ENCODE results near the gene BCAR1.

Gene BCAR1

DNA sequence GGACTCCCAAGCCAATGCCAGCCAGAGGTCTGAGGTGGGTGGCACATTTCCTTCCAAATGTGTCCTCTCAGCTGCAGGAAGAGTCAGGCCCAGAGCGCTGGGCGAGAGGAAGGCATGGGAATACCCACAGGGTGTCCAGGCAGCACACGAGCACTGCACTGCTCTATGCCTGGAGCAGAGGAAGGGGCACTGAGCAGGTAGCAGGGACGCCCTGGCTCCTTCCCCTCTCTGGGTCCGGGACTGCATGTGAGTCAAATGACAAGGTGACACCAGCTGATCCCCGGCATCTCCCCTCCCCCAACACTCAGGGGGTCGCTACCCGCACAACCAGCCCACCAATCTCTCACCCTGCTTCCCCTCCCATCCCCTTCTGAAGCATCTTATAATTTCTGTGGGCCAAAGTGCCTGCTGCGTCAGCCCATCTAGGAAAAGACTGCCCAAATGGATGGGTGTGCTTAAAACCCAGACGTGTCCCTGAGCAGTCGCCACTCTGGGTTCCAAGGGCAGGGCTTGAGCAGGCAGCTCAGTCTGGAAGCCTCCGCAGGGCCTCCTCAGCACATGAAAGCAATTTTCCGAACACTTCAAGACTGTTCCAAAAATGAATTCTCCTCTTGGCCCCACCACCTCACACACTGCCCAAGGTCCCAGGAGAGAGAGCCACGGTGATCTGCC, 12.0 kb upstream of the BCAR1 start:
- no peak for DNase-seq (ENCODE audit: low spot score)
- ChIA-PET POLR2A (ENCODE audit: low non-redundant PET) (no interaction called here), CTCF (no interaction called here)
- TF ChIP-seq, protein P1, sequence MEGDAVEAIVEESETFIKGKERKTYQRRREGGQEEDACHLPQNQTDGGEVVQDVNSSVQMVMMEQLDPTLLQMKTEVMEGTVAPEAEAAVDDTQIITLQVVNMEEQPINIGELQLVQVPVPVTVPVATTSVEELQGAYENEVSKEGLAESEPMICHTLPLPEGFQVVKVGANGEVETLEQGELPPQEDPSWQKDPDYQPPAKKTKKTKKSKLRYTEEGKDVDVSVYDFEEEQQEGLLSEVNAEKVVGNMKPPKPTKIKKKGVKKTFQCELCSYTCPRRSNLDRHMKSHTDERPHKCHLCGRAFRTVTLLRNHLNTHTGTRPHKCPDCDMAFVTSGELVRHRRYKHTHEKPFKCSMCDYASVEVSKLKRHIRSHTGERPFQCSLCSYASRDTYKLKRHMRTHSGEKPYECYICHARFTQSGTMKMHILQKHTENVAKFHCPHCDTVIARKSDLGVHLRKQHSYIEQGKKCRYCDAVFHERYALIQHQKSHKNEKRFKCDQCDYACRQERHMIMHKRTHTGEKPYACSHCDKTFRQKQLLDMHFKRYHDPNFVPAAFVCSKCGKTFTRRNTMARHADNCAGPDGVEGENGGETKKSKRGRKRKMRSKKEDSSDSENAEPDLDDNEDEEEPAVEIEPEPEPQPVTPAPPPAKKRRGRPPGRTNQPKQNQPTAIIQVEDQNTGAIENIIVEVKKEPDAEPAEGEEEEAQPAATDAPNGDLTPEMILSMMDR (conservative IDR thresholded peaks at IDR 0.05; ENCODE audit: low read depth) = no peak
- H3K27ac ChIP-seq = peak overlapping the region; percentile 91

DNA sequence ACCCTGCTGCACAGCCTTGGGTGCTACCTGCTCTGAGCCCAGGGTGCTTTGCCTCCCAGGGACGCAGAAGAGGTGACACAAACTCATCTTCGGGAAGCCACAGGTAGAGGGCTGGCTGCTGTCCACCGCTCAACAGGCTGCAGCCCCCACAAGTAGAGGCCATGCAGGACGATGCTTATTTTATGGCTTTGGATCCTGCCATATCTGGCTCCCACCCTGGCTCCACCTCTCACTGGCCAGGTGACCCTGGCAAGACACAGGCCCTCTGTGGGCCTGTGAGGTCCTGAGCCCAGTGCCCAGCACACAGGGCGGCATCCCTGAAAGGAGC, 11.3 kb upstream of the BCAR1 start:
- CTCF ChIA-PET = no interaction called here
- peak overlapping the region; percentile 91 for H3K27ac ChIP-seq
- TF ChIP-seq, protein P1 (conservative IDR thresholded peaks at IDR 0.05; ENCODE audit: low read depth) = no peak
- no peak for DNase-seq (ENCODE audit: low spot score)
- POLR2A ChIA-PET (ENCODE audit: low non-redundant PET) = no interaction called here

DNA sequence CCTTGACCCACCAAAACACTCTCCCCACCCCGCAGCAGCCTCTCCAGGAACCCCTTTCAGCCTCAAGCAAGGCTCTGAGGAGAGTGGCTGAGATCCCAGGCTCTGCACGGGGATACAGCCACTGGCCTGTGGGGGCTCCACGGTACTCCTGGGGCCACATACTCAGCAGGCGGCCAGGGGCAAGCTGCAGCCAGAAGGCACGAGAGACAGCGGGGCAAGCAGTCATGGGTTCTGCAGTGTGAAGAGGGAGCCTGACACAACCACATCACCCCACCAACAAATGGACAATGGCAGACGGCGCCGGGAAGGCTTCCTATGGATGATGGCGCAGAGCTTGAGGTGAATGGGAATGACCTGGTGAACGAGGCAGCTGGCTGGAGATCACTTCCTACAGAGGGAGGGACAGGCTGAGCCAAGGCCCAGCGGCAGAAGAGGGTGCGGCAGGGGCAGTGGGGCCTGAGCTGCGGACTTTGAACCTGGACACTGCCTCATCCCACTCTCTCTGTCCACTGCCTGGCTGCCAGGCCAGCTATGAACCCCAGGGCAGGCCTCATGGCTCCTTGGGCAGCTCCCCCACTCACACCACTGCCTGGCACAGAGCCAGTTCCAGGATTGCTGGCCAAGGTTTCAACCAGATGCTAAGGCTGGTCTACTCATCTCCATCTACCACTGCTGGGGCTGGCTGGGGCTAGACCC, 10.8 kb upstream of the BCAR1 start:
- POLR2A ChIA-PET (ENCODE audit: low non-redundant PET) = no interaction called here
- CTCF ChIA-PET = interaction anchor here (0.7 kb wide), 1 partner anchor 185 kb away, joined by 4 read pairs; no protein-coding TSS in a partner anchor
- no peak for DNase-seq (ENCODE audit: low spot score)
- TF ChIP-seq, protein P1 (conservative IDR thresholded peaks at IDR 0.05; ENCODE audit: low read depth) = no peak
- peak overlapping the region; percentile 91 for H3K27ac ChIP-seq

DNA sequence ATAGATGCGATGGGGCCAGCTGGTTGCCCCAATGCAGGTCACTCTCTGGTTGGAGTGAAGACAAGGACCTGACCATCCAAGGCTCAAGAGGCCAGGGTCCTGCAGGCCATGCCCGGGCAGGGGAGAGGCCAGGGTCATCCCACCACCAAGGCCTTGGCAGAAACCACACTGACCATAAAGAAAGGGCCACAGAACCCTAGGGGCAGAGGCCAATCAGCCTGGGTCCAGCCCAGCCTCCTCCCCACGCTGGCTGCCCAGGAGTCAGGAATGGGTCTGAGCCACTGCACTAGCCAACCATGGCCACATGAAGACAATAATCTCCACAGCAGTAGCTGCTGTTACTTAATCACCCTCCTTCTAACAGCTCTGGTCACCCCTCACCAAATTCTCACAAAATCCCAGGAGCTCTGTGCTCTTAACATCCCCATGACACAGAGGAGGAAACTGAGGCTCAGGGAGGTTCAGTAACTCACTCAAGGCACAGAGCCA, 10.2 kb upstream of the BCAR1 start:
- peak overlapping the region; percentile 91 for H3K27ac ChIP-seq
- CTCF ChIA-PET = interaction anchor here (0.7 kb wide), 1 partner anchor 186 kb away, joined by 4 read pairs; no protein-coding TSS in a partner anchor
- DNase-seq (ENCODE audit: low spot score) = no peak
- TF ChIP-seq, protein P1 (conservative IDR thresholded peaks at IDR 0.05; ENCODE audit: low read depth) = no peak
- POLR2A ChIA-PET (ENCODE audit: low non-redundant PET) = no interaction called here

DNA sequence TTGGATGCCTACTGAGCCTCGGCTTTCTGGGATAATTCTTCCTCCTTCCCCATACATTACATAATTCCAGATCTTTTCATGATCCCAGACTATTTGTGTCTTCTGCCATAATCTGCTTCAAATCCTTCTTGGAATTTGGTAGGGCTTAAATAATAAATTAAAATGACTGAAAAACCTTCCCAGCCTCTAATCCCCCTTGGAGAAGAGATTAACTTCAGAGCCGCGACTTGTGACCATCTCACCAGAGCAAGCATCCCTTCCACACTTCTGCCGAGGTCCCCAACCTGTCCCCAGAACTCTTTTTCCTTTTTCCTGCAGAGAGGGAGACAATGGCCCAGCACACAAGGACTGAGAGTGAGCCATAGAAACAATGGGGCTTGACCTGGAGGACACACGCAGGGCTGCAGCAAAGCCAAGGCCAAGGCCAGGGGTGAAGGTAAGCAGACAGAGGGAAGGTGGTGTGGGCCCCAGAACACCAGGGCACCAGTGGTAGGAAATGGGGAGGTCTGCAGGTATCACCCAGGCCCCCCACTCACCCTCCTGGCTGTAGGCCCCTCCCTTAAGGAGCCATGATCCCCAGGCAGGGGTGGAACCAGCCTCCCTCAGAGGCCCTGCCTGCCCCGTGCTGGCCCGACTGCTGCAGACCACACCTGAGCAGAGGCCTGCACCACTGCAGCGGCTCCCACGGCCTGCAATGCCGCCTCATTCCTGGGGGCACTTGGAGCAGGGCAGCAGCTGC, 9.6 kb upstream of the BCAR1 start:
- POLR2A ChIA-PET (ENCODE audit: low non-redundant PET) = no interaction called here
- H3K27ac ChIP-seq = peak overlapping the region; percentile 91
- CTCF ChIA-PET = no interaction called here
- TF ChIP-seq, protein P1 (conservative IDR thresholded peaks at IDR 0.05; ENCODE audit: low read depth) = no peak
- no peak for DNase-seq (ENCODE audit: low spot score)

DNA sequence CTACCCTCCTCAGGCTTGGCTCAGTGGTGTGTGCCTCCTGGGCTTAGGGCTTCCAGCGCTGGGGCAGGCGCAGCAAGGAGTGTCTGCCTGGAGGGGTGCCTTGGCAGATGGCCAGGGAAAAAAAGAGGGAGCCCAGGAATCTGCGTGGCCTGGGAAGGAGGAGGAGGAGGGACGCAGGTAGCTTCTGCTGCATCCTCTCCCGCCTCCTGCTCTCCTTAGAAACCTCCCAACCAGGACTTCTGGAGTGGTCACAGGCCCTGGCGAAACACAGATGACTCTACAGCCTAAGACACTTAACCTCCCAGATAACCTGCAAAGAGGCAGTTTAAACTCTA, 7.3 kb upstream of the BCAR1 start:
- POLR2A ChIA-PET (ENCODE audit: low non-redundant PET) = no interaction called here
- no peak for DNase-seq (ENCODE audit: low spot score)

More for the DNA sequence above, 7.3 kb upstream of the BCAR1 start:
- TF ChIP-seq, protein P1 (conservative IDR thresholded peaks at IDR 0.05; ENCODE audit: low read depth) = no peak
- H3K27ac ChIP-seq = peak overlapping the region; percentile 98
- CTCF ChIA-PET = no interaction called here

Data from RWPE1 (cell line).